ENCODE measurements around the gene PIWIL4.
A peak's percentile ranks its signal among the peaks of the same experiment; 100 is the strongest.

Gene PIWIL4

DNA sequence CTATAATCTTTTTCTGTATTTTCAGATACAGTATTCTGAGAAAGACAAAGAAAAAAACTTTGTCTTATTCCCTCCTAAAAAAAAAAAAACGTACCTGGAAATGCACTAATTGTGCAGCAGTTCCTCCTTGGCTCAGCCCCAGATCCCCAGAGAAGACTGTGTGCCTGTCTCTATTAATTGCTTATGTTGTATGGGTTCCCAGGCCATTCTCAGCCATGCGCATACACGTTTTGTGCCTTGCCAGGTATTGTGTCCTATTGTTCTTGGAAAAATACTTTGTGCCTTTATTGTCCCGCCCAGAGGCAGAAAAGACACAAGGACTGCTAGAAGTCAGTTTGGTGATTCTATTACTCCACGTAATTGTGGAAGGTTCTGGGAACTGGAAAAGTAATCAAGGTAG is 91.2 kb downstream of the PIWIL4 start:
- H3K4me2 ChIP-seq (ENCODE audit: low read length, poor library complexity, severe bottlenecking): no peak overlapping the region
- H3K23ac ChIP-seq (ENCODE audit: low read length in 2 of 2): no peak overlapping the region
- no peaks in the 10 kb centered on the region for H3K79me1 ChIP-seq (replicated peaks; ENCODE audit: low read length, poor library complexity, severe bottlenecking)
- 78% methylated on average over 5 of the region's 5 CpGs for WGBS
- H3K36me3 ChIP-seq (ENCODE audit: control insufficient read depth in 1 of 2, insufficient read depth in 2 of 2, low read depth in 1 of 2, low read length in 2 of 2): no peaks in the 10 kb centered on the region
- H2BK120ac ChIP-seq (ENCODE audit: low read depth, low read length): no peak overlapping the region
- H4K91ac ChIP-seq (ENCODE audit: low read length): no peak overlapping the region
- no peak overlapping the region for H3K27ac ChIP-seq (ENCODE audit: low read length, poor library complexity, severe bottlenecking)
- no peak overlapping the region for H3K14ac ChIP-seq (ENCODE audit: low read length in 2 of 2)
- H2AFZ ChIP-seq (ENCODE audit: low read depth, low read length): no peak overlapping the region
- H2BK12ac ChIP-seq (ENCODE audit: low read length in 2 of 2): no peak overlapping the region
- no peaks in the 10 kb centered on the region for H3K9me3 ChIP-seq (ENCODE audit: control insufficient read depth, low read length)
- H3K4ac ChIP-seq (ENCODE audit: low read depth in 1 of 2, low read length in 2 of 2): no peak overlapping the region
- H4K8ac ChIP-seq (ENCODE audit: low read length): no peak overlapping the region
- no peak for DNase-seq
- H3K4me3 ChIP-seq (ENCODE audit: insufficient read depth in 1 of 2, low read depth in 1 of 2, low read length in 2 of 2): no peak overlapping the region
- no peak overlapping the region for H2AK5ac ChIP-seq (ENCODE audit: low read length, severe bottlenecking)
- H3K27me3 ChIP-seq (ENCODE audit: control insufficient read depth in 1 of 2, insufficient read depth in 1 of 2, low read length in 2 of 2): no peaks in the 10 kb centered on the region
- H3K18ac ChIP-seq (ENCODE audit: low read depth in 1 of 2, low read length in 2 of 2): no peak overlapping the region
- no peaks in the 10 kb centered on the region for H3K4me1 ChIP-seq (ENCODE audit: control insufficient read depth, insufficient read depth, low read depth, low read length)
- H2BK5ac ChIP-seq (ENCODE audit: low read depth, low read length, poor library complexity, severe bottlenecking): no peak overlapping the region
- no peak overlapping the region for H2BK15ac ChIP-seq (ENCODE audit: low read depth, poor library complexity, severe bottlenecking)
- no peak overlapping the region for H3K9ac ChIP-seq (ENCODE audit: low read length)

GRCh38 chr11:94658888-94659287 is 91.7 kb downstream of the PIWIL4 start:
- H2AFZ ChIP-seq (ENCODE audit: low read depth, low read length): no peak overlapping the region
- no peak overlapping the region for H3K4ac ChIP-seq (ENCODE audit: low read depth in 1 of 2, low read length in 2 of 2)
- no peak overlapping the region for H2BK5ac ChIP-seq (ENCODE audit: low read depth, low read length, poor library complexity, severe bottlenecking)
- no peak overlapping the region for H3K18ac ChIP-seq (ENCODE audit: low read depth in 1 of 2, low read length in 2 of 2)
- WGBS: 57% methylated on average over 2 of the region's 3 CpGs
- no peak overlapping the region for H2BK15ac ChIP-seq (ENCODE audit: low read depth, poor library complexity, severe bottlenecking)
- no peaks in the 10 kb centered on the region for H3K36me3 ChIP-seq (ENCODE audit: control insufficient read depth in 1 of 2, insufficient read depth in 2 of 2, low read depth in 1 of 2, low read length in 2 of 2)
- H3K4me2 ChIP-seq (ENCODE audit: low read length, poor library complexity, severe bottlenecking): no peak overlapping the region
- no peak overlapping the region for H4K8ac ChIP-seq (ENCODE audit: low read length)
- H3K9me3 ChIP-seq (ENCODE audit: control insufficient read depth, low read length): no peaks in the 10 kb centered on the region
- no peak overlapping the region for H3K14ac ChIP-seq (ENCODE audit: low read length in 2 of 2)
- H2BK12ac ChIP-seq (ENCODE audit: low read length in 2 of 2): peak overlapping the region in 1 of 2 experiments; percentile 15
- DNase-seq: no peak
- no peak overlapping the region for H3K27ac ChIP-seq (ENCODE audit: low read length, poor library complexity, severe bottlenecking)
- H3K27me3 ChIP-seq (ENCODE audit: control insufficient read depth in 1 of 2, insufficient read depth in 1 of 2, low read length in 2 of 2): no peaks in the 10 kb centered on the region
- no peak overlapping the region for H3K9ac ChIP-seq (ENCODE audit: low read length)
- no peak overlapping the region for H2AK5ac ChIP-seq (ENCODE audit: low read length, severe bottlenecking)
- no peaks in the 10 kb centered on the region for H3K79me1 ChIP-seq (replicated peaks; ENCODE audit: low read length, poor library complexity, severe bottlenecking)
- H3K4me1 ChIP-seq (ENCODE audit: control insufficient read depth, insufficient read depth, low read depth, low read length): no peaks in the 10 kb centered on the region
- H2BK120ac ChIP-seq (ENCODE audit: low read depth, low read length): no peak overlapping the region
- H4K91ac ChIP-seq (ENCODE audit: low read length): no peak overlapping the region
- no peak overlapping the region for H3K4me3 ChIP-seq (ENCODE audit: insufficient read depth in 1 of 2, low read depth in 1 of 2, low read length in 2 of 2)
- no peak overlapping the region for H3K23ac ChIP-seq (ENCODE audit: low read length in 2 of 2)

- Histone ChIP-seq H3K14ac (ENCODE audit: low read length in 2 of 2) (no peak overlapping the region), H3K9ac (ENCODE audit: low read length) (no peak overlapping the region), H3K27me3 (ENCODE audit: control insufficient read depth in 1 of 2, insufficient read depth in 1 of 2, low read length in 2 of 2) (no peaks in the 10 kb centered on the region), H3K79me1 (replicated peaks; ENCODE audit: low read length, poor library complexity, severe bottlenecking) (no peaks in the 10 kb centered on the region), H3K27ac (ENCODE audit: low read length, poor library complexity, severe bottlenecking) (no peak overlapping the region), H3K4me2 (ENCODE audit: low read length, poor library complexity, severe bottlenecking) (no peak overlapping the region), H3K4me3 (ENCODE audit: insufficient read depth in 1 of 2, low read depth in 1 of 2, low read length in 2 of 2) (no peak overlapping the region), H3K4ac (ENCODE audit: low read depth in 1 of 2, low read length in 2 of 2) (no peak overlapping the region), H4K91ac (ENCODE audit: low read length) (no peak overlapping the region), H4K8ac (ENCODE audit: low read length) (no peak overlapping the region), H3K23ac (ENCODE audit: low read length in 2 of 2) (no peak overlapping the region), H2BK120ac (ENCODE audit: low read depth, low read length) (no peak overlapping the region), H3K18ac (ENCODE audit: low read depth in 1 of 2, low read length in 2 of 2) (no peak overlapping the region), H3K4me1 (ENCODE audit: control insufficient read depth, insufficient read depth, low read depth, low read length) (peaks cover 4% of the 10 kb centered on the region), H2BK5ac (ENCODE audit: low read depth, low read length, poor library complexity, severe bottlenecking) (no peak overlapping the region), H2AK5ac (ENCODE audit: low read length, severe bottlenecking) (no peak overlapping the region), H3K36me3 (ENCODE audit: control insufficient read depth in 1 of 2, insufficient read depth in 2 of 2, low read depth in 1 of 2, low read length in 2 of 2) (no peaks in the 10 kb centered on the region), H2BK15ac (ENCODE audit: low read depth, poor library complexity, severe bottlenecking) (no peak overlapping the region), H2BK12ac (ENCODE audit: low read length in 2 of 2) (no peak overlapping the region), H3K9me3 (ENCODE audit: control insufficient read depth, low read length) (no peaks in the 10 kb centered on the region), H2AFZ (ENCODE audit: low read depth, low read length) (no peak overlapping the region)
- 86% methylated on average over 1 of the region's 1 CpG for WGBS
- DNase-seq: no peak
Measured at GRCh38 chr11:94661444-94661843, 94.3 kb downstream of the PIWIL4 start.

GRCh38 chr11:94662065-94662779 is 95.1 kb downstream of the PIWIL4 start:
- no peaks in the 10 kb centered on the region for H3K27me3 ChIP-seq (ENCODE audit: control insufficient read depth in 1 of 2, insufficient read depth in 1 of 2, low read length in 2 of 2)
- no peak overlapping the region for H3K27ac ChIP-seq (ENCODE audit: low read length, poor library complexity, severe bottlenecking)
- H3K9ac ChIP-seq (ENCODE audit: low read length): no peak overlapping the region
- DNase-seq: no peak
- H4K8ac ChIP-seq (ENCODE audit: low read length): no peak overlapping the region
- H4K91ac ChIP-seq (ENCODE audit: low read length): no peak overlapping the region
- H3K79me1 ChIP-seq (replicated peaks; ENCODE audit: low read length, poor library complexity, severe bottlenecking): no peaks in the 10 kb centered on the region
- H3K9me3 ChIP-seq (ENCODE audit: control insufficient read depth, low read length): no peaks in the 10 kb centered on the region
- no peak overlapping the region for H2AFZ ChIP-seq (ENCODE audit: low read depth, low read length)
- H2BK15ac ChIP-seq (ENCODE audit: low read depth, poor library complexity, severe bottlenecking): no peak overlapping the region
- H3K4ac ChIP-seq (ENCODE audit: low read depth in 1 of 2, low read length in 2 of 2): no peak overlapping the region
- H3K4me2 ChIP-seq (ENCODE audit: low read length, poor library complexity, severe bottlenecking): no peak overlapping the region
- no peak overlapping the region for H2AK5ac ChIP-seq (ENCODE audit: low read length, severe bottlenecking)
- H3K4me1 ChIP-seq (ENCODE audit: control insufficient read depth, insufficient read depth, low read depth, low read length): peaks cover 4% of the 10 kb centered on the region
- no peak overlapping the region for H2BK120ac ChIP-seq (ENCODE audit: low read depth, low read length)
- no peak overlapping the region for H3K14ac ChIP-seq (ENCODE audit: low read length in 2 of 2)
- no peak overlapping the region for H3K4me3 ChIP-seq (ENCODE audit: insufficient read depth in 1 of 2, low read depth in 1 of 2, low read length in 2 of 2)
- H2BK12ac ChIP-seq (ENCODE audit: low read length in 2 of 2): no peak overlapping the region
- no peak overlapping the region for H3K23ac ChIP-seq (ENCODE audit: low read length in 2 of 2)
- no peaks in the 10 kb centered on the region for H3K36me3 ChIP-seq (ENCODE audit: control insufficient read depth in 1 of 2, insufficient read depth in 2 of 2, low read depth in 1 of 2, low read length in 2 of 2)
- no peak overlapping the region for H3K18ac ChIP-seq (ENCODE audit: low read depth in 1 of 2, low read length in 2 of 2)
- H2BK5ac ChIP-seq (ENCODE audit: low read depth, low read length, poor library complexity, severe bottlenecking): no peak overlapping the region
- 70% methylated on average over 2 of the region's 4 CpGs for WGBS

Measured in mesenchymal stem cell (in vitro differentiated cells and primary cell).